Cardiac muscle cell (in vitro differentiated cells and primary cell): ENCODE results near the gene COL4A2. TPM values are rescaled to one million over a fixed set of nuclear protein-coding genes. Genes with fewer than 3 reads are reported as not detected.
A peak's percentile ranks its signal among the peaks of the same experiment; 100 is the strongest.

Experiments
- DNase-seq, 2 donors: peaks; one replicate each; pipeline versions ENCODE4 v3.0.0 to v3.0.0-alpha.2; 2010 to 2017; ENCODE audit warnings: low read depth in 1 of 2, low spot score in 1 of 2
- H3K27ac ChIP-seq: fragments of 200-600 bp; sonication (generic); 2 replicates; pipeline ENCODE4 v1.5.1; 2016
- H3K27me3 ChIP-seq: fragments of 200-600 bp; sonication (generic); 2 replicates; pipeline ENCODE4 v1.6.0; 2016; ENCODE audit warnings: control low read depth
- H3K36me3 ChIP-seq: fragments of 200-600 bp; sonication (generic); 2 replicates; pipeline ENCODE4 v1.5.1; 2016; ENCODE audit warnings: control low read depth
- H3K4me1 ChIP-seq: fragments of 200-600 bp; sonication (generic); 2 replicates; pipeline ENCODE4 v1.8.1; 2017; ENCODE audit warnings: low read depth, mild to moderate bottlenecking, mixed run types
- H3K4me3 ChIP-seq: fragments of 200-600 bp; sonication (generic); 2 replicates; pipeline ENCODE4 v1.5.1; 2016; ENCODE audit warnings: mild to moderate bottlenecking
- H3K9me3 ChIP-seq: fragments of 200-600 bp; sonication (generic); 2 replicates; pipeline ENCODE4 v1.5.1; 2017; ENCODE audit warnings: low read depth, mild to moderate bottlenecking, control low read depth
- polyA plus RNA-seq: library from polyadenylated mRNA; unstranded; fragments of >200 nt; fragmentation: Nextera tagmentation; extraction: Ambion mirVana; gene quantifications from 2 replicates; pipeline ENCODE4 v1.2.1, GENCODE V29; 2016
- total RNA-seq: library from RNA; depleted of rRNA; stranded (reverse); fragments of >200 nt; gene quantifications from 2 replicates; pipeline ENCODE4 v1.2.3, GENCODE V29; 2016
- TF ChIP-seq, protein P1 (sequence below): IDR thresholded peaks from 2 replicates; pipeline ENCODE4 v1.5.1; 2012; ENCODE audit warnings: low read depth, mild to moderate bottlenecking, low read length

The COL4A2 gene
- total and polyA plus RNA-seq, 2 experiments from 2014 or later: 184 to 516 TPM

DNA sequence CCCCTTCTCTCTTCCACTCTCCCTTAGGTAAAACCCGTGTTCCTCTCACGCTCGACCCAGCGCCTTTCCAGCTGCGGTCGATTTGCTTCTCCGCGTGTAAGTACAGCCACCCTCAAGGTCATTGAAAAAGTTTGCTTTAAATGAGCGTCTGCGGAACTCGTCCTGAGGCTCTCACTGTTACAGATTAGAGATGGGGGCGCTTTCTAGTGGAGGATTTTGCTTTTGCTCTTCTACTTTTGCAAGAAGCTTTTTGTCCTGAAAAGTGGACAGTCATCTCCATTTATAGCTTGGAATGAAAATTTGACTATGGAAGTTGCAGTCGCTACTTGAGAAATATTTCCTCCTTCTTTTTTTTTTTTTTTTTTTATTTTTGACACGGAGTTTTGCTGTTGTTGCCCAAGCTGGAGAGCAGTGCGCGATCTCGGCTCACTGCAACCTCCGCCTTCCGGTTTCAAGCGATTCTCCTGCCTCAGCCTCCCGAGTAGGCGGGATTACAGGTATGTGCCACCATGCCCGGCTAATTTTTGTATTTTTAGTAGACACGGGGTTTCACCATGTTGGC is 255.0 kb downstream of the COL4A2 start:
- Histone ChIP-seq H3K27ac (peak overlapping the region; percentile 54), H3K27me3 (no peaks in the 10 kb centered on the region), H3K36me3 (no peaks in the 10 kb centered on the region), H3K4me3 (peak overlapping the region; percentile 76), H3K9me3 (no peaks in the 10 kb centered on the region), H3K4me1 (peaks cover 8% of the 10 kb centered on the region)
- TF ChIP-seq, protein P1, sequence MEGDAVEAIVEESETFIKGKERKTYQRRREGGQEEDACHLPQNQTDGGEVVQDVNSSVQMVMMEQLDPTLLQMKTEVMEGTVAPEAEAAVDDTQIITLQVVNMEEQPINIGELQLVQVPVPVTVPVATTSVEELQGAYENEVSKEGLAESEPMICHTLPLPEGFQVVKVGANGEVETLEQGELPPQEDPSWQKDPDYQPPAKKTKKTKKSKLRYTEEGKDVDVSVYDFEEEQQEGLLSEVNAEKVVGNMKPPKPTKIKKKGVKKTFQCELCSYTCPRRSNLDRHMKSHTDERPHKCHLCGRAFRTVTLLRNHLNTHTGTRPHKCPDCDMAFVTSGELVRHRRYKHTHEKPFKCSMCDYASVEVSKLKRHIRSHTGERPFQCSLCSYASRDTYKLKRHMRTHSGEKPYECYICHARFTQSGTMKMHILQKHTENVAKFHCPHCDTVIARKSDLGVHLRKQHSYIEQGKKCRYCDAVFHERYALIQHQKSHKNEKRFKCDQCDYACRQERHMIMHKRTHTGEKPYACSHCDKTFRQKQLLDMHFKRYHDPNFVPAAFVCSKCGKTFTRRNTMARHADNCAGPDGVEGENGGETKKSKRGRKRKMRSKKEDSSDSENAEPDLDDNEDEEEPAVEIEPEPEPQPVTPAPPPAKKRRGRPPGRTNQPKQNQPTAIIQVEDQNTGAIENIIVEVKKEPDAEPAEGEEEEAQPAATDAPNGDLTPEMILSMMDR: peak; percentile 7
- no peak for DNase-seq

Other genes starting within 250 kb of the COL4A2 start
- gene COL4A1, start 127 bp upstream of the COL4A2 start, total RNA-seq: 107 and 171 TPM in 2 replicates
- gene COL4A1, start 127 bp upstream of the COL4A2 start, polyA plus RNA-seq: 73.9 and 95.2 TPM in 2 replicates